Activated CD4-positive, alpha-beta memory T cell treated with anti-CD3 and anti-CD28 coated beads for 36 hours (primary cell): Measurements from ENCODE around the gene SLC39A9. TPM values are rescaled to one million over a fixed set of nuclear protein-coding genes. Genes with fewer than 3 reads are reported as not detected.

Experiments
- CTCF ChIA-PET: fragments of 350-600 bp; sonication (Branson Sonifier 250); formaldehyde crosslinking; loops from one replicate; lab custom pipeline; 2021; ENCODE audit warnings: antibody characterized with exemption, inconsistent platforms; lab: Charles Lee
- POLR2A ChIA-PET: fragments of 350-600 bp; sonication (Branson Sonifier 250); formaldehyde crosslinking; loops from one replicate; lab custom pipeline; 2021; ENCODE audit warnings: antibody characterized with exemption; lab: Charles Lee
- DNase-seq: peaks from one replicate; pipeline ENCODE4 v3.0.0-alpha.2; 2020
- H3K27ac Mint-ChIP-seq: one replicate; pipeline ENCODE4 v1.8.0; 2021; ENCODE audit warnings: mixed read lengths
- H3K27me3 Mint-ChIP-seq: one replicate; pipeline ENCODE4 v1.8.0; 2021; ENCODE audit warnings: mixed read lengths
- H3K36me3 Mint-ChIP-seq: one replicate; pipeline ENCODE4 v1.8.0; 2021; ENCODE audit warnings: mixed read lengths
- H3K4me1 Mint-ChIP-seq: one replicate; pipeline ENCODE4 v1.8.0; 2021; ENCODE audit warnings: low read depth, mixed read lengths
- H3K4me3 Mint-ChIP-seq: one replicate; pipeline ENCODE4 v1.8.0; 2021; ENCODE audit warnings: mild to moderate bottlenecking, mixed read lengths
- H3K9me3 Mint-ChIP-seq: one replicate; pipeline ENCODE4 v1.8.0; 2021; ENCODE audit warnings: mixed read lengths
- intact Hi-C: fragments of 100-400 bp; cut with micrococcal nuclease; formaldehyde crosslinking; loops from one replicate; pipeline ENCODE4 v1.15.1; 2023
- total RNA-seq, 2 experiments: library from RNA; stranded (reverse); gene quantifications; one replicate each; pipeline ENCODE4 v1.2.3, GENCODE V29; 2021

Gene SLC39A9
- total RNA-seq, 2 experiments from 2014 or later, result 39.3 to 40.3 TPM

- Mint-ChIP-seq H3K27me3 (peaks cover 1% of the 10 kb centered on the region), H3K36me3 (no peaks in the 10 kb centered on the region), H3K4me1 (peaks cover 45% of the 10 kb centered on the region), H3K9me3 (no peaks in the 10 kb centered on the region), H3K4me3 (no peak overlapping the region), H3K27ac (no peak overlapping the region)
- intact Hi-C loops, result loop anchor here (1.0 to 2.0 kb wide), 2 partner anchors 15 to 41 kb away; partner anchors contain the start of genes ERH and SLC39A9
- CTCF ChIA-PET, result no interaction called here
- POLR2A ChIA-PET, result interaction anchor here (0.6 to 1.3 kb wide), 3 partner anchors 21 to 41 kb away, joined by 3 to 7 read pairs (median 4); partner anchors contain the start of genes ERH and SLC39A9
- no peak for DNase-seq
Measured at GRCh38 chr14:69357544-69358200, 40.8 kb upstream of the SLC39A9 start.

- peak; percentile 84 for DNase-seq
- Mint-ChIP-seq H3K9me3 (no peaks in the 10 kb centered on the region), H3K27ac (peak overlapping the region; percentile 33), H3K4me3 (no peak overlapping the region), H3K27me3 (peaks cover 1% of the 10 kb centered on the region), H3K4me1 (peaks cover 45% of the 10 kb centered on the region), H3K36me3 (no peaks in the 10 kb centered on the region)
- ChIA-PET CTCF (interaction anchor here (0.6 to 1.6 kb wide), 3 partner anchors 11 to 115 kb away, joined by 3 to 5 read pairs (median 3); no protein-coding TSS in a partner anchor), POLR2A (interaction anchor here (1.3 kb wide), 1 partner anchor 39 kb away, joined by 7 read pairs; the partner anchor contains the start of gene ERH)
- intact Hi-C loops, result loop anchor here (1.0 to 2.0 kb wide), 2 partner anchors 14 to 40 kb away; partner anchors contain the start of genes ERH and SLC39A9
Measured at GRCh38 chr14:69358233-69358963, 40.1 kb upstream of the SLC39A9 start.

GRCh38 chr14:69358966-69359365 is 39.5 kb upstream of the SLC39A9 start:
- H3K4me3 Mint-ChIP-seq, result no peak overlapping the region
- CTCF ChIA-PET, result interaction anchor here (0.6 to 1.6 kb wide), 3 partner anchors 12 to 116 kb away, joined by 3 to 5 read pairs (median 3); no protein-coding TSS in a partner anchor
- POLR2A ChIA-PET, result interaction anchor here (1.3 kb wide), 1 partner anchor 38 kb away, joined by 7 read pairs; the partner anchor contains the start of gene ERH
- no peaks in the 10 kb centered on the region for H3K9me3 Mint-ChIP-seq
- intact Hi-C loops, result loop anchor here (1.0 to 2.0 kb wide), 2 partner anchors 14 to 39 kb away; partner anchors contain the start of genes ERH and SLC39A9
- no peak for DNase-seq
- H3K27ac Mint-ChIP-seq, result peak overlapping the region; percentile 26
- H3K27me3 Mint-ChIP-seq, result peaks cover 1% of the 10 kb centered on the region
- H3K36me3 Mint-ChIP-seq, result no peaks in the 10 kb centered on the region
- H3K4me1 Mint-ChIP-seq, result peaks cover 40% of the 10 kb centered on the region

- ChIA-PET CTCF (interaction anchor here (1.0 kb wide), 1 partner anchor 109 kb away, joined by 3 read pairs; no protein-coding TSS in a partner anchor), POLR2A (no interaction called here)
- Mint-ChIP-seq H3K27me3 (peaks cover 1% of the 10 kb centered on the region), H3K36me3 (no peaks in the 10 kb centered on the region), H3K4me1 (peaks cover 25% of the 10 kb centered on the region), H3K9me3 (no peaks in the 10 kb centered on the region), H3K4me3 (no peak overlapping the region), H3K27ac (no peak overlapping the region)
- DNase-seq, result peak; percentile 50
- intact Hi-C loops, result no loop called here
Measured at GRCh38 chr14:69360438-69361108, 37.9 kb upstream of the SLC39A9 start.

- H3K27me3 Mint-ChIP-seq, result peaks cover 1% of the 10 kb centered on the region
- POLR2A ChIA-PET, result no interaction called here
- no peak overlapping the region for H3K4me3 Mint-ChIP-seq
- intact Hi-C loops, result no loop called here
- CTCF ChIA-PET, result interaction anchor here (1.0 to 1.4 kb wide), 2 partner anchors 102 to 120 kb away, joined by 3 read pairs; no protein-coding TSS in a partner anchor
- no peak overlapping the region for H3K27ac Mint-ChIP-seq
- no peak for DNase-seq
- H3K36me3 Mint-ChIP-seq, result no peaks in the 10 kb centered on the region
- H3K4me1 Mint-ChIP-seq, result peaks cover 19% of the 10 kb centered on the region
- H3K9me3 Mint-ChIP-seq, result no peaks in the 10 kb centered on the region
Measured at GRCh38 chr14:69363055-69363454, 35.4 kb upstream of the SLC39A9 start.

GRCh38 chr14:69363964-69364363 is 34.5 kb upstream of the SLC39A9 start:
- no peak overlapping the region for H3K4me3 Mint-ChIP-seq
- H3K9me3 Mint-ChIP-seq, result no peaks in the 10 kb centered on the region
- H3K27ac Mint-ChIP-seq, result no peak overlapping the region
- no peak for DNase-seq
- intact Hi-C loops, result no loop called here
- peaks cover 1% of the 10 kb centered on the region for H3K27me3 Mint-ChIP-seq
- POLR2A ChIA-PET, result no interaction called here
- H3K4me1 Mint-ChIP-seq, result peaks cover 10% of the 10 kb centered on the region
- CTCF ChIA-PET, result interaction anchor here (1.4 kb wide), 1 partner anchor 121 kb away, joined by 3 read pairs; no protein-coding TSS in a partner anchor
- no peaks in the 10 kb centered on the region for H3K36me3 Mint-ChIP-seq

GRCh38 chr14:69364378-69364777 is 34.1 kb upstream of the SLC39A9 start:
- no peak overlapping the region for H3K27ac Mint-ChIP-seq
- H3K4me3 Mint-ChIP-seq, result no peak overlapping the region
- POLR2A ChIA-PET, result no interaction called here
- H3K27me3 Mint-ChIP-seq, result peaks cover 1% of the 10 kb centered on the region
- H3K4me1 Mint-ChIP-seq, result peaks cover 6% of the 10 kb centered on the region
- intact Hi-C loops, result no loop called here
- no peaks in the 10 kb centered on the region for H3K36me3 Mint-ChIP-seq
- CTCF ChIA-PET, result interaction anchor here (1.2 kb wide), 1 partner anchor 103 kb away, joined by 5 read pairs; no protein-coding TSS in a partner anchor
- no peak for DNase-seq
- no peaks in the 10 kb centered on the region for H3K9me3 Mint-ChIP-seq

GRCh38 chr14:69366069-69366468 is 32.4 kb upstream of the SLC39A9 start:
- ChIA-PET POLR2A (no interaction called here), CTCF (no interaction called here)
- Mint-ChIP-seq H3K27ac (no peak overlapping the region), H3K9me3 (no peaks in the 10 kb centered on the region), H3K27me3 (peaks cover under 1% of the 10 kb centered on the region), H3K4me3 (no peak overlapping the region), H3K36me3 (no peaks in the 10 kb centered on the region), H3K4me1 (peaks cover under 1% of the 10 kb centered on the region)
- no peak for DNase-seq
- intact Hi-C loops, result no loop called here

GRCh38 chr14:69366761-69367160 is 31.7 kb upstream of the SLC39A9 start:
- H3K36me3 Mint-ChIP-seq, result no peaks in the 10 kb centered on the region
- no peak overlapping the region for H3K4me3 Mint-ChIP-seq
- intact Hi-C loops, result no loop called here
- ChIA-PET POLR2A (no interaction called here), CTCF (no interaction called here)
- no peaks in the 10 kb centered on the region for H3K9me3 Mint-ChIP-seq
- no peak overlapping the region for H3K27ac Mint-ChIP-seq
- no peaks in the 10 kb centered on the region for H3K4me1 Mint-ChIP-seq
- DNase-seq, result no peak
- H3K27me3 Mint-ChIP-seq, result no peaks in the 10 kb centered on the region

GRCh38 chr14:69368381-69368780 is 30.1 kb upstream of the SLC39A9 start:
- CTCF ChIA-PET, result no interaction called here
- POLR2A ChIA-PET, result interaction anchor here (0.9 kb wide), 1 partner anchor 23 kb away, joined by 3 read pairs; no protein-coding TSS in a partner anchor
- H3K27me3 Mint-ChIP-seq, result no peaks in the 10 kb centered on the region

GRCh38 chr14:69370061-69370460 is 28.4 kb upstream of the SLC39A9 start:
- ChIA-PET CTCF (interaction anchor here (1.2 kb wide), 1 partner anchor 127 kb away, joined by 7 read pairs; no protein-coding TSS in a partner anchor), POLR2A (interaction anchor here (0.8 kb wide), 1 partner anchor 10 kb away, joined by 3 read pairs; no protein-coding TSS in a partner anchor)
- Mint-ChIP-seq H3K9me3 (no peaks in the 10 kb centered on the region), H3K27me3 (no peaks in the 10 kb centered on the region), H3K36me3 (peaks cover 11% of the 10 kb centered on the region), H3K27ac (no peak overlapping the region), H3K4me3 (no peak overlapping the region), H3K4me1 (peaks cover 22% of the 10 kb centered on the region)
- no peak for DNase-seq
- intact Hi-C loops, result no loop called here

More at GRCh38 chr14:69368381-69368780, 30.1 kb upstream of the SLC39A9 start:
- DNase-seq, result no peak
- Mint-ChIP-seq H3K36me3 (peaks cover 8% of the 10 kb centered on the region), H3K4me1 (peaks cover 9% of the 10 kb centered on the region), H3K27ac (no peak overlapping the region), H3K4me3 (no peak overlapping the region), H3K9me3 (no peaks in the 10 kb centered on the region)
- intact Hi-C loops, result no loop called here
